NCI-H2171 treated with DMSO at 0.1 percent for 48 hours (cell line): ENCODE measurements around the gene ADARB1.

Experiments
- DNase-seq: peaks from one replicate; lab custom pipeline; 2025; lab: John Stamatoyannopoulos, UW

Gene ADARB1

GRCh38 chr21:45226540-45227326, 152.4 kb downstream of the ADARB1 start:
- DNase-seq = no peak

- DNase-seq = no peak
These were observed 153.4 kb downstream of the ADARB1 start for GRCh38 chr21:45227735-45228134.

- no peak for DNase-seq
These were observed 153.8 kb downstream of the ADARB1 start for GRCh38 chr21:45228171-45228641.

- DNase-seq = no peak
These were observed 154.4 kb downstream of the ADARB1 start for GRCh38 chr21:45228656-45229240.

- DNase-seq = no peak
These were observed 157.3 kb downstream of the ADARB1 start for GRCh38 chr21:45231705-45232104.

- DNase-seq = no peak
These were observed 159.7 kb downstream of the ADARB1 start for GRCh38 chr21:45234127-45234526.

- DNase-seq = no peak
These were observed 160.6 kb downstream of the ADARB1 start for GRCh38 chr21:45234965-45235364.

- no peak for DNase-seq
These were observed 161.1 kb downstream of the ADARB1 start for GRCh38 chr21:45235488-45235887.

- no peak for DNase-seq
These were observed 162.1 kb downstream of the ADARB1 start for GRCh38 chr21:45236481-45236880.

GRCh38 chr21:45237401-45237800, 163.0 kb downstream of the ADARB1 start:
- no peak for DNase-seq

- DNase-seq = no peak
These were observed 167.0 kb downstream of the ADARB1 start for GRCh38 chr21:45241357-45241756.

GRCh38 chr21:45243603-45244002, 169.2 kb downstream of the ADARB1 start:
- DNase-seq = no peak

- DNase-seq = no peak
These were observed 170.5 kb downstream of the ADARB1 start for GRCh38 chr21:45244799-45245340.

GRCh38 chr21:45246386-45247320, 172.3 kb downstream of the ADARB1 start:
- no peak for DNase-seq

GRCh38 chr21:45248301-45248892, 174.0 kb downstream of the ADARB1 start:
- DNase-seq = no peak

GRCh38 chr21:45248893-45249381, 174.6 kb downstream of the ADARB1 start:
- DNase-seq = peak; percentile 86

GRCh38 chr21:45249626-45250025, 175.2 kb downstream of the ADARB1 start:
- DNase-seq = no peak

- DNase-seq = no peak
These were observed 175.9 kb downstream of the ADARB1 start for GRCh38 chr21:45250272-45250671.

- no peak for DNase-seq
These were observed 176.7 kb downstream of the ADARB1 start for GRCh38 chr21:45250914-45251634.

GRCh38 chr21:45251635-45252447, 177.5 kb downstream of the ADARB1 start:
- no peak for DNase-seq
